GM19438 (cell line): Measurements from ENCODE around the gene OXNAD1.
"Not testable (repeated sequence)": the region's sequence is repeated elsewhere in the genome, so short reads cannot be mapped to it uniquely, and the experiment has no call there.

Source experiments
- ATAC-seq: cut with Tn5 transposase; IDR thresholded peaks from one replicate; pipeline ENCODE4 v1.9.1; 2021; ENCODE audit warnings: low read depth; ENCODE audit not compliant: unreplicated experiment

The OXNAD1 gene

GRCh38 chr3:16301507-16301906, 36.5 kb downstream of the OXNAD1 start:
- ATAC-seq: no peak

DNA sequence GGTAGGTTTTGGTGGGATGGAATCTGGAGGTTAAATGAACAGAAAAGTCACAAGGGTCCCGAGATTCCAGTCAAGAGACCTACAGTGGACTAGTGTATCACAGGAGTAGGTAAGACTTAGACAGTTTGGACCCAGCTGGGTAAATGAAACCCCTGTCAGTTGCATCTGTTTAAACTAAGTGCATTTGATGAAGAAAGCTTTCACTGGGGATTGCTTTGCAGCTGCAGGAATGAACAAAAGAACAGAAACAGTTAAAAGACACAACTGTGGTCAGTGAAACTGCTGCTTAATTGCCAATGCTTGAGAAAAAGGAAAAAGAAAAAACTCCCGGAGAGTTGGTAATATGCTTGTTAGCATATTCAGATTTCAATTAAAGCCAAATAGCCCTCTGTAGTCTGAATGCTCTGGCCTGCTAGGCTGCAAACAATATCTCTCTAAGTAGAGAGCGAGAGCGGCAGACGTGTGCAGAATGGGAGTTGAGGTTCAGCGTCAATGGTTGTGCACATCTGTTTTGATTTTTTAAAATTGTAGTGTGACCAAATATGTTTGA, 37.1 kb downstream of the OXNAD1 start:
- ATAC-seq: no peak

DNA sequence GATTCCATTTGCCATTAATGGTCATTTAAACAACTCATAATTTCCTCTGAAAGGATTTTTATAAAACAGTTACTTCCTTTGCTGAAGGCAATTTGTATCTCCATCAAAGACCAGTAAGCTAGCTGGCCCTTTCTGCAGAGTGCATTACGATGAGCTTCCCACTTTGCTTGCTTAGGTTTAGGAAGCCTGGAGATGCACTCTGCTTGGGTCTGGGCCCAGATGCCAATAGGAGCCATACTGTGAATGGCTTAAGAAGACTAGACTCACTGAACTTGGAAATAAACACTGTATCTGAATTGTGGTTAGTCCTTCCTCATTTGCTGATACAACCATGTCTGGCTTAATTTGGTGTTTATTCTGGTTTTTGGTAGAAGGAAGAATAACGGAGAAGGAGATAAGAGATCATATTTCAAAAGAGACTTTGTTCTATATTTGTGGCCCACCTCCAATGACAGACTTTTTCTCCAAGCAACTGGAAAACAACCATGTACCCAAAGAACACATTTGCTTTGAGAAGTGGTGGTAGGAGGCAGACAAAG, 38.1 kb downstream of the OXNAD1 start:
- ATAC-seq: no peak

- ATAC-seq: no peak
Measured at GRCh38 chr3:16304061-16305010, 39.3 kb downstream of the OXNAD1 start.

GRCh38 chr3:16305111-16305541, 40.1 kb downstream of the OXNAD1 start:
- no peak for ATAC-seq

- ATAC-seq: no peak
Measured at GRCh38 chr3:16307832-16308531, 43.0 kb downstream of the OXNAD1 start.

GRCh38 chr3:16308727-16309126, 43.7 kb downstream of the OXNAD1 start:
- no peak for ATAC-seq

- peak; percentile 39 for ATAC-seq
Measured at GRCh38 chr3:16309558-16309957, 44.5 kb downstream of the OXNAD1 start.

DNA sequence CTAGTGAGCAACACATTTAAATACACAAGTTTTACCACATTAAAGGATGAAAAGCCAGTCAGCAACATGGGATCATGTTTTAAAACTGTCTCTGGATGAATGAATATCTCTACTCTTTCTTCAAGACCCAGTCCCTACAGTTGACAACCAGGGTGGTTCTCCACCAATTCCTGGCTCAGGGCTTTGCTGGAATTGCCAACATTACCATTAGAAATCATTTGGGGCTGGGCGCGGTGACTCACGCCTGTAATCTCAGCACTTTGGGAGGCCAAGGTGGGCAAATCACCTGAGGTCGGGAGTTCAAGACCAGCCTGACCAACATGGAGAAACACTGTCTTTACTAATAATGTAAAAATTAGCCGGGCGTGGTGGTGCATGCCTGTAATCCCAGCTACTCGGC, 45.5 kb downstream of the OXNAD1 start:
- not testable (repeated sequence) for ATAC-seq

GRCh38 chr3:16311960-16312451, 47.0 kb downstream of the OXNAD1 start:
- peak; percentile 74 for ATAC-seq

DNA sequence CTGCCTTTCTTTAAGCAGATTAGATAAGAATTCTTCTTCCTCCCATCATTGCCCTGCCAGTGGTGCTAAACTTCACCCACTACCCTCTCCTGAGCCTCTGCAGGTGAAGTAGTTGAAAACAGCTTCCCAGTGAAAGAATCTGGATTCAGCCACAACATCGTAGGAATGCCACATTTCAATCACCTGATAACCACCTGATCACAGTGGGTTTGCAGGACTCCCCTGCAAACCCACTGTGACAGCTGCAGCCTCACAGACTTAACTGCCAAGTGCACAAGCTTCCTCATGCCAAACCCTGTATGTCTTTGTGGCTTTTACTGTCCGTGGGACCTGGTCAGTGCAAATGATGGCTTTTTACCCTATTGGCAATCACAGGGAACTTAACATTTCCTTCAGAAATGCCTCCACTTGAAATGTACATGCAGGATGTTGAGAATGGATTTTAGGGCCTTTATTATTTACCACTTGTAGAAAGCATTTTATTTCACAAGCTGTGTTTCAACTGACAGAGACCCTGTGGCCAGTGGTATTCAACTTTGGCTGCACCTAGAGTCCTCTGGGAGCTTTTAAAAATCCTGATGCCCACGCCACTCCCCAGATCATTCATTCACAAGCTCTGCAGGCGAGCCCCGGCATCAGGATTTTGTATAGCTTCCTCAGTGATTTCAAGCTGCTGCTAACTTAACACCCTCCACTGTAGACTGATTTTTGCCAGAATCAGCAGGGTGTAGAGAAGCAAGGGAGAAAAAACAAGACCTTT, 49.1 kb downstream of the OXNAD1 start:
- no peak for ATAC-seq

DNA sequence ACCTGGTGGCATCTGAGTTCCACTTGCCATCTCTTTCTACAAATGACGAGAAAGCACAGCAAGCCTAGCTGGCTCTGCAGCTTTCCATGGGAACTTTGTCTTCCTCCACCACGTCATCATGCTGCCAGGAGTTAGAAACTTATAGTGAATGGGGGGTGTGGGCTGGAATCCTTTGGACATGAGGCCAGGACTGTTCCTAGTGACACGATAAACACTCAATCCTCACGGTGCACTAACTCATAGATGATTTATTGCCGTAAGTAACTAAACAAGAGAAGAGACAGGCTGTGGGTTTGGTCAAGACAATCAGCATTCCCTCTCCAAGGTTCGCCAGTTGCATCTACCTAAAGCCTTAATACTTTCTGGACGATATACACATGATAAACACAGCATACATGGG, 50.6 kb downstream of the OXNAD1 start:
- no peak for ATAC-seq

DNA sequence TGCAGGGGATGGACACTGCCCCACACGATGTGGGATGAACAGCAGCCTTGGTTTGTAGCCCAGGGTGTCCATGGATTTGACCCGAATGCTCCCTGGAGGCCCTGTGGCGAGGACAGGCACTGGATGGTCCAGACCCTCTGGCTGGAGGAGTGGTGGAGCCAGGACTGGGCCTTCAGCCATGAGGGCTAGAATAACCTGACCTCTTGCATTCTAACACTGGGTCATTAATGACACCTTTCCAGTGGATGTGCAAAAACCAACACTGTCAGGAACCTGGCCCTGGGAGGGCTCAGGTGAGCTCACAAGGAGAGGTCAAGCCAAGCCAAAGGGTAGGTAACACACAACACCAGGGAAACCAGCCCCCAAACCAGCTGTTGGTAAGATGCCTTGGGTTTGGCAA, 51.4 kb downstream of the OXNAD1 start:
- no peak for ATAC-seq

GRCh38 chr3:16316847-16317560, 52.0 kb downstream of the OXNAD1 start:
- no peak for ATAC-seq

DNA sequence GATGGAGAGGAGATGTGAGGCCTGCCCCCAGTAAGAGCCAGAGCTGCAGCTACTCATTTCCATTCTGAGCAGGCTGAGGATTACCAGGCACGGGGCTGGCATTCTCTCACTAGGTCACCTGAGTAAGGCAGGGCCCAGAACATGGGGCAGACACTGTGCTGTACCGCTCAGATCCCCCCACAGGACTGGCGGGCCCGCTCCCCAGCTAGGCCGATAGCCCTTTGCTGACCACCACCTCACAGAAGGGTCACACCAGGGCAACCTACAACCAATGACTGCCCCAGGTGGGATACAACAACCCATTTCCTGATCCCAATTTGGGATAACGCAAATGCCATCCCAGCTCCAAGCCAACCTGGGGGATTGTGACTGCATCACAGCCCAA, 52.5 kb downstream of the OXNAD1 start:
- ATAC-seq: no peak

GRCh38 chr3:16318176-16318575, 53.2 kb downstream of the OXNAD1 start:
- ATAC-seq: no peak

DNA sequence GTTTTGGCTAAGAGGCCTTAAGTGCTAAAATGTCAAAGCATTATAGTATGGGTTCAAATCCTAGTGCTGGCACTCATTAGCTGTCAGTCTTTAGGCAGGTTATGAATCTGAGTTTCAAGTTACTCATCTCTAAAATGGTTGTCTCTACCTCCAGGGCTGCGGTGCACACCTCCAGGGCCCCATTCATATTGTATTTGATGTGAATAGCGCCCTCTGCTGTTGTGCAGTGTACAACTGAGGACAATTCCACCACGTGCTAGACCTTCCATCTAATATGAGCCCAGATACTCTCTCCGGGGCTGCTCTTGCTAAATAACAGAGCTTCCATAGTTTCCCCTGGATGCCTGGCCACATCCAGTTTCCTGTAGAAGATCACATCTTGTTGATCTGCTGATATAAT, 54.3 kb downstream of the OXNAD1 start:
- ATAC-seq: no peak

- no peak for ATAC-seq
Measured at GRCh38 chr3:16319723-16320122, 54.7 kb downstream of the OXNAD1 start.

- no peak for ATAC-seq
Measured at GRCh38 chr3:16320711-16321110, 55.7 kb downstream of the OXNAD1 start.

- ATAC-seq: no peak
Measured at GRCh38 chr3:16322189-16322588, 57.2 kb downstream of the OXNAD1 start.
